H1 (cell line): Measurements from ENCODE around the gene RIPOR3.
A peak's percentile ranks its signal among the peaks of the same experiment; 100 is the strongest.

Source experiments
- CTCF ChIP-seq, 3 experiments: IDR thresholded peaks; 1 replicate in 2 of 3; 2 replicates in 1 of 3; pipeline versions ENCODE4 v1.5.1 to v1.6.1; 2011; ENCODE audit warnings: low read length in 3 of 3, mild to moderate bottlenecking in 3 of 3, inconsistent platforms in 2 of 3, low read depth in 1 of 3, moderate library complexity in 1 of 3; ENCODE audit not compliant: insufficient read depth in 1 of 3; ENCODE audit errors: control extremely low read depth in 1 of 3
- EZH2 ChIP-seq: fragments of 200-600 bp; sonication (generic); IDR thresholded peaks from 2 replicates; pipeline ENCODE4 v1.7.1; 2012; ENCODE audit warnings: low read depth, mild to moderate bottlenecking, moderate library complexity, low read length, inconsistent platforms; ENCODE audit not compliant: severe bottlenecking
- POLR2AphosphoS5 ChIP-seq: IDR thresholded peaks from 2 replicates; pipeline ENCODE4 v1.6.1; 2011; ENCODE audit warnings: low read depth, low read length

GRCh38 chr20:50580016-50580747, 111.2 kb downstream of the RIPOR3 start:
- TF ChIP-seq EZH2 (no peak), POLR2AphosphoS5 (no peak), CTCF (IDR thresholded peaks at IDR 0.05; ENCODE audit: control extremely low read depth in 1 of 3, insufficient read depth in 1 of 3, low read depth in 1 of 3, low read length in 3 of 3) (peak; percentile 79 to 89 (median 86))
